ENCODE measurements around the gene GATAD2A. TPM values are rescaled to one million over a fixed set of nuclear protein-coding genes. Genes with fewer than 3 reads are reported as not detected.

The GATAD2A gene
- total RNA-seq, 1 donor from 2014 or later: 91.0 TPM

GRCh38 chr19:19362075-19362474 is 43.4 kb upstream of the GATAD2A start:
- H3K27me3 Mint-ChIP-seq: no peaks in the 10 kb centered on the region
- TF ChIP-seq, protein P1, sequence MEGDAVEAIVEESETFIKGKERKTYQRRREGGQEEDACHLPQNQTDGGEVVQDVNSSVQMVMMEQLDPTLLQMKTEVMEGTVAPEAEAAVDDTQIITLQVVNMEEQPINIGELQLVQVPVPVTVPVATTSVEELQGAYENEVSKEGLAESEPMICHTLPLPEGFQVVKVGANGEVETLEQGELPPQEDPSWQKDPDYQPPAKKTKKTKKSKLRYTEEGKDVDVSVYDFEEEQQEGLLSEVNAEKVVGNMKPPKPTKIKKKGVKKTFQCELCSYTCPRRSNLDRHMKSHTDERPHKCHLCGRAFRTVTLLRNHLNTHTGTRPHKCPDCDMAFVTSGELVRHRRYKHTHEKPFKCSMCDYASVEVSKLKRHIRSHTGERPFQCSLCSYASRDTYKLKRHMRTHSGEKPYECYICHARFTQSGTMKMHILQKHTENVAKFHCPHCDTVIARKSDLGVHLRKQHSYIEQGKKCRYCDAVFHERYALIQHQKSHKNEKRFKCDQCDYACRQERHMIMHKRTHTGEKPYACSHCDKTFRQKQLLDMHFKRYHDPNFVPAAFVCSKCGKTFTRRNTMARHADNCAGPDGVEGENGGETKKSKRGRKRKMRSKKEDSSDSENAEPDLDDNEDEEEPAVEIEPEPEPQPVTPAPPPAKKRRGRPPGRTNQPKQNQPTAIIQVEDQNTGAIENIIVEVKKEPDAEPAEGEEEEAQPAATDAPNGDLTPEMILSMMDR (IDR thresholded peaks at IDR 0.05; ENCODE audit: unreplicated experiment): no peak
- H3K27ac Mint-ChIP-seq: no peak overlapping the region
- H3K9me3 Mint-ChIP-seq (ENCODE audit: low read depth): no peaks in the 10 kb centered on the region
- peaks cover 6% of the 10 kb centered on the region for H3K4me1 Mint-ChIP-seq (ENCODE audit: low read depth)
- peaks cover 1% of the 10 kb centered on the region for H3K36me3 Mint-ChIP-seq (ENCODE audit: insufficient read depth)
- no peak for DNase-seq (ENCODE audit: low spot score, unreplicated experiment)
- H3K4me3 Mint-ChIP-seq (ENCODE audit: low read depth): no peak overlapping the region

GRCh38 chr19:19366434-19367396 is 38.8 kb upstream of the GATAD2A start:
- Mint-ChIP-seq H3K9me3 (ENCODE audit: low read depth) (no peaks in the 10 kb centered on the region), H3K4me1 (ENCODE audit: low read depth) (peaks cover 6% of the 10 kb centered on the region), H3K27ac (peak overlapping the region; percentile 84), H3K4me3 (ENCODE audit: low read depth) (no peak overlapping the region), H3K27me3 (no peaks in the 10 kb centered on the region), H3K36me3 (ENCODE audit: insufficient read depth) (no peaks in the 10 kb centered on the region)
- peak; percentile 77 for DNase-seq (ENCODE audit: low spot score, unreplicated experiment)
- TF ChIP-seq, protein P1 (IDR thresholded peaks at IDR 0.05; ENCODE audit: unreplicated experiment): peak; percentile 99

DNA sequence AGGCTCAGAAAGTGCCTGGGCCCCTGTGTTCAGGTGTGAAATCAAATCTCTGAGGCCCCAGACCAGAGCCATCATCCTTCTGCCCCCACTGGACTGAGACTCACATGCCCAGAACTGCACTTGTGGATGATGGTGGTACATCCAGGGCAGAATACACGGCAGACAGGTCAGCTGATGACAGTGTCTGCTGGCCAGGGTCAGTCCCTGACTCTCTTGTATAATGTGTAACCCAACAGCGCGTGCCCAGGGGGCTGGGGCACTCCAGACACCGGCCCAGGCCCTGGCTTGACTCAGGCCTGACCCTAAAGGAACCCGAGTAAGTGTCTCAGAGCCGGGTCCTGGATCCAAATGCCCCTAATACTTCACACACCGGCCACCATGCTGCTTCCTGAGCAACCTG is 37.4 kb upstream of the GATAD2A start:
- Mint-ChIP-seq H3K36me3 (ENCODE audit: insufficient read depth) (no peaks in the 10 kb centered on the region), H3K9me3 (ENCODE audit: low read depth) (no peaks in the 10 kb centered on the region), H3K27ac (no peak overlapping the region), H3K27me3 (no peaks in the 10 kb centered on the region), H3K4me1 (ENCODE audit: low read depth) (peaks cover 6% of the 10 kb centered on the region), H3K4me3 (ENCODE audit: low read depth) (no peak overlapping the region)
- DNase-seq (ENCODE audit: low spot score, unreplicated experiment): no peak
- TF ChIP-seq, protein P1 (IDR thresholded peaks at IDR 0.05; ENCODE audit: unreplicated experiment): no peak

DNA sequence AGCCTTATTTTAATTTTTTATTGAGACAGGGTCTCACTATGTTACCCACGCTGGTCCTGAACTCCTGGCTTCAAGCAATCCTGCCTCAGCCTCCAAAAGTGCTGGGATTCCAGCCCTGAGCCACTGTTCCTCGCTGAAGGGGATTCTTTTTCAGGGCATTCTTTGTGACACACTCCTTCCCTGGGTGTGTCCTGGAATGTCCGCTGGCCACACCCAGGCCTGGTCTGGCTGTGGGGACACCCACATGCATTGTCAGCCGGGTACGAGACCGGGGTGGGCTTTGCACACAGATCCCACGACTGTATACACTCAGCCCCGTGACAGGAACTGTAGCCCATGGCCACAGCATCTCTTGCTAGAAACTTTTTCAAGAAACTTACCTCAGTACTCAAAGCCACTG is 34.4 kb upstream of the GATAD2A start:
- peaks cover 3% of the 10 kb centered on the region for H3K4me1 Mint-ChIP-seq (ENCODE audit: low read depth)
- H3K9me3 Mint-ChIP-seq (ENCODE audit: low read depth): no peaks in the 10 kb centered on the region
- H3K27ac Mint-ChIP-seq: peak overlapping the region; percentile 74
- H3K4me3 Mint-ChIP-seq (ENCODE audit: low read depth): no peak overlapping the region
- no peak for DNase-seq (ENCODE audit: low spot score, unreplicated experiment)
- H3K36me3 Mint-ChIP-seq (ENCODE audit: insufficient read depth): no peaks in the 10 kb centered on the region
- TF ChIP-seq, protein P1 (IDR thresholded peaks at IDR 0.05; ENCODE audit: unreplicated experiment): no peak
- no peaks in the 10 kb centered on the region for H3K27me3 Mint-ChIP-seq

GRCh38 chr19:19372656-19373416 is 32.6 kb upstream of the GATAD2A start:
- H3K36me3 Mint-ChIP-seq (ENCODE audit: insufficient read depth): no peaks in the 10 kb centered on the region
- no peak overlapping the region for H3K27ac Mint-ChIP-seq
- no peaks in the 10 kb centered on the region for H3K27me3 Mint-ChIP-seq
- H3K9me3 Mint-ChIP-seq (ENCODE audit: low read depth): no peaks in the 10 kb centered on the region
- H3K4me1 Mint-ChIP-seq (ENCODE audit: low read depth): peaks cover 3% of the 10 kb centered on the region
- DNase-seq (ENCODE audit: low spot score, unreplicated experiment): no peak
- H3K4me3 Mint-ChIP-seq (ENCODE audit: low read depth): no peak overlapping the region
- TF ChIP-seq, protein P1 (IDR thresholded peaks at IDR 0.05; ENCODE audit: unreplicated experiment): no peak

Measured in progenitor cell of endocrine pancreas (in vitro differentiated cells).